ENCODE measurements around the gene GRHPR.

The GRHPR gene

GRCh38 chr9:37443566-37443965, 21.1 kb downstream of the GRHPR start:
- Histone ChIP-seq H3F3A (ENCODE audit: insufficient read depth) (peaks cover 22% of the 10 kb centered on the region), H3K4me2 (ENCODE audit: low read depth, low read length, poor library complexity, severe bottlenecking) (no peak overlapping the region), H3K4me3 (ENCODE audit: insufficient read depth, low read length, poor library complexity, severe bottlenecking) (no peak overlapping the region), H3K9me2 (replicated peaks; ENCODE audit: insufficient read depth, low read length) (no peaks in the 10 kb centered on the region), H2AFZ (ENCODE audit: low read depth, low read length, severe bottlenecking) (no peak overlapping the region), H3K27ac (ENCODE audit: low read depth, low read length) (no peak overlapping the region), H3K79me2 (ENCODE audit: insufficient read depth, low read length) (peaks cover 53% of the 10 kb centered on the region), H3K9me3 (ENCODE audit: insufficient read depth, low read length) (no peaks in the 10 kb centered on the region), H3K27me3 (ENCODE audit: low read length) (no peaks in the 10 kb centered on the region), H4K20me1 (ENCODE audit: low read depth, low read length) (peaks cover 6% of the 10 kb centered on the region; the same call in 1 of the 2 replicates), H3K36me3 (ENCODE audit: low read length) (peaks cover 12% of the 10 kb centered on the region; the same call in 1 of the 2 replicates), H3K9ac (ENCODE audit: low read length) (no peak overlapping the region)
- TF ChIP-seq EZH2phosphoT487 (conservative IDR thresholded peaks at IDR 0.05; ENCODE audit: low read length) (no peak), CTCF (IDR thresholded peaks at IDR 0.05; ENCODE audit: insufficient read depth, low read length, poor library complexity, severe bottlenecking) (no peak)

- H3F3A ChIP-seq (ENCODE audit: insufficient read depth), result peaks cover 11% of the 10 kb centered on the region
- peaks cover 6% of the 10 kb centered on the region; the same call in 1 of the 2 replicates for H4K20me1 ChIP-seq (ENCODE audit: low read depth, low read length)
- no peak overlapping the region for H3K4me2 ChIP-seq (ENCODE audit: low read depth, low read length, poor library complexity, severe bottlenecking)
- no peaks in the 10 kb centered on the region for H3K9me3 ChIP-seq (ENCODE audit: insufficient read depth, low read length)
- H3K27me3 ChIP-seq (ENCODE audit: low read length), result no peaks in the 10 kb centered on the region
- no peak overlapping the region for H3K4me3 ChIP-seq (ENCODE audit: insufficient read depth, low read length, poor library complexity, severe bottlenecking)
- no peak for TF ChIP-seq EZH2phosphoT487 (conservative IDR thresholded peaks at IDR 0.05; ENCODE audit: low read length)
- no peak for TF ChIP-seq CTCF (IDR thresholded peaks at IDR 0.05; ENCODE audit: insufficient read depth, low read length, poor library complexity, severe bottlenecking)
- peaks cover 59% of the 10 kb centered on the region for H3K79me2 ChIP-seq (ENCODE audit: insufficient read depth, low read length)
- no peaks in the 10 kb centered on the region for H3K9me2 ChIP-seq (replicated peaks; ENCODE audit: insufficient read depth, low read length)
- no peak overlapping the region for H3K27ac ChIP-seq (ENCODE audit: low read depth, low read length)
- H3K36me3 ChIP-seq (ENCODE audit: low read length), result peaks cover 5% of the 10 kb centered on the region; the same call in 1 of the 2 replicates
- H2AFZ ChIP-seq (ENCODE audit: low read depth, low read length, severe bottlenecking), result no peak overlapping the region
- no peak overlapping the region for H3K9ac ChIP-seq (ENCODE audit: low read length)
Observed at GRCh38 chr9:37444890-37445289, 22.4 kb downstream of the GRHPR start.

GRCh38 chr9:37445832-37446231, 23.3 kb downstream of the GRHPR start:
- H3K36me3 ChIP-seq (ENCODE audit: low read length), result no peaks in the 10 kb centered on the region; the same call in 1 of the 2 replicates
- peaks cover 6% of the 10 kb centered on the region; the same call in 1 of the 2 replicates for H4K20me1 ChIP-seq (ENCODE audit: low read depth, low read length)
- no peak overlapping the region for H3K9ac ChIP-seq (ENCODE audit: low read length)
- no peak overlapping the region for H2AFZ ChIP-seq (ENCODE audit: low read depth, low read length, severe bottlenecking)
- H3K79me2 ChIP-seq (ENCODE audit: insufficient read depth, low read length), result peaks cover 66% of the 10 kb centered on the region
- no peaks in the 10 kb centered on the region for H3K9me2 ChIP-seq (replicated peaks; ENCODE audit: insufficient read depth, low read length)
- H3F3A ChIP-seq (ENCODE audit: insufficient read depth), result peaks cover 1% of the 10 kb centered on the region; the same call in 1 of the 2 replicates
- H3K27ac ChIP-seq (ENCODE audit: low read depth, low read length), result no peak overlapping the region
- H3K27me3 ChIP-seq (ENCODE audit: low read length), result no peaks in the 10 kb centered on the region
- no peak overlapping the region for H3K4me3 ChIP-seq (ENCODE audit: insufficient read depth, low read length, poor library complexity, severe bottlenecking)
- TF ChIP-seq CTCF (IDR thresholded peaks at IDR 0.05; ENCODE audit: insufficient read depth, low read length, poor library complexity, severe bottlenecking), result no peak
- TF ChIP-seq EZH2phosphoT487 (conservative IDR thresholded peaks at IDR 0.05; ENCODE audit: low read length), result no peak
- no peak overlapping the region for H3K4me2 ChIP-seq (ENCODE audit: low read depth, low read length, poor library complexity, severe bottlenecking)
- no peaks in the 10 kb centered on the region for H3K9me3 ChIP-seq (ENCODE audit: insufficient read depth, low read length)
